ENCODE measurements around the gene PRRX2. TPM values are rescaled to one million over a fixed set of nuclear protein-coding genes. Genes with fewer than 3 reads are reported as not detected.

Gene PRRX2
- total and polyA plus RNA-seq, 4 donors = 0.03 to 0.08 TPM; not detected in 2

- WGBS = 73% methylated on average over 9 of the region's 9 CpGs
- Histone ChIP-seq H3K9me3 (ENCODE audit: control insufficient read depth in 4 of 4, low read length in 3 of 4) (no peaks in the 10 kb centered on the region), H3K4me3 (ENCODE audit: low read depth in 1 of 3, low read length in 3 of 3) (no peak overlapping the region), H3K27ac (ENCODE audit: low read depth in 1 of 2, low read length in 2 of 2) (no peak overlapping the region), H3K4me1 (ENCODE audit: control insufficient read depth in 4 of 4, insufficient read depth in 4 of 4, low read length in 3 of 4) (peaks cover 0 to 3% (median 0%) of the 10 kb centered on the region in 4 donors), H3K27me3 (ENCODE audit: control insufficient read depth in 4 of 4, insufficient read depth in 4 of 4, low read length in 3 of 4) (peaks cover 0 to 4% (median 0%) of the 10 kb centered on the region in 4 donors), H3K36me3 (ENCODE audit: control insufficient read depth in 4 of 4, insufficient read depth in 3 of 4, low read depth in 1 of 4, low read length in 3 of 4) (no peaks in the 10 kb centered on the region), H3K9ac (ENCODE audit: low read depth in 1 of 2, low read length in 2 of 2) (no peak overlapping the region)
- DNase-seq (ENCODE audit: low spot score) = no peak
- TF ChIP-seq, protein P1, sequence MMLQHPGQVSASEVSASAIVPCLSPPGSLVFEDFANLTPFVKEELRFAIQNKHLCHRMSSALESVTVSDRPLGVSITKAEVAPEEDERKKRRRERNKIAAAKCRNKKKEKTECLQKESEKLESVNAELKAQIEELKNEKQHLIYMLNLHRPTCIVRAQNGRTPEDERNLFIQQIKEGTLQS (IDR thresholded peaks at IDR 0.05) = no peak
- TF ChIP-seq FOXA1 (IDR thresholded peaks at IDR 0.05) (no peak), YY1 (IDR thresholded peaks at IDR 0.05) (no peak), FOXA2 (IDR thresholded peaks at IDR 0.05) (no peak), NR2F2 (IDR thresholded peaks at IDR 0.05) (no peak), HNF4G (IDR thresholded peaks at IDR 0.05) (no peak), SP1 (IDR thresholded peaks at IDR 0.05) (no peak), MAX (IDR thresholded peaks at IDR 0.05) (no peak), JUND (IDR thresholded peaks at IDR 0.05) (no peak), HNF4A (conservative IDR thresholded peaks at IDR 0.05) (no peak)
- TF ChIP-seq, protein P2, sequence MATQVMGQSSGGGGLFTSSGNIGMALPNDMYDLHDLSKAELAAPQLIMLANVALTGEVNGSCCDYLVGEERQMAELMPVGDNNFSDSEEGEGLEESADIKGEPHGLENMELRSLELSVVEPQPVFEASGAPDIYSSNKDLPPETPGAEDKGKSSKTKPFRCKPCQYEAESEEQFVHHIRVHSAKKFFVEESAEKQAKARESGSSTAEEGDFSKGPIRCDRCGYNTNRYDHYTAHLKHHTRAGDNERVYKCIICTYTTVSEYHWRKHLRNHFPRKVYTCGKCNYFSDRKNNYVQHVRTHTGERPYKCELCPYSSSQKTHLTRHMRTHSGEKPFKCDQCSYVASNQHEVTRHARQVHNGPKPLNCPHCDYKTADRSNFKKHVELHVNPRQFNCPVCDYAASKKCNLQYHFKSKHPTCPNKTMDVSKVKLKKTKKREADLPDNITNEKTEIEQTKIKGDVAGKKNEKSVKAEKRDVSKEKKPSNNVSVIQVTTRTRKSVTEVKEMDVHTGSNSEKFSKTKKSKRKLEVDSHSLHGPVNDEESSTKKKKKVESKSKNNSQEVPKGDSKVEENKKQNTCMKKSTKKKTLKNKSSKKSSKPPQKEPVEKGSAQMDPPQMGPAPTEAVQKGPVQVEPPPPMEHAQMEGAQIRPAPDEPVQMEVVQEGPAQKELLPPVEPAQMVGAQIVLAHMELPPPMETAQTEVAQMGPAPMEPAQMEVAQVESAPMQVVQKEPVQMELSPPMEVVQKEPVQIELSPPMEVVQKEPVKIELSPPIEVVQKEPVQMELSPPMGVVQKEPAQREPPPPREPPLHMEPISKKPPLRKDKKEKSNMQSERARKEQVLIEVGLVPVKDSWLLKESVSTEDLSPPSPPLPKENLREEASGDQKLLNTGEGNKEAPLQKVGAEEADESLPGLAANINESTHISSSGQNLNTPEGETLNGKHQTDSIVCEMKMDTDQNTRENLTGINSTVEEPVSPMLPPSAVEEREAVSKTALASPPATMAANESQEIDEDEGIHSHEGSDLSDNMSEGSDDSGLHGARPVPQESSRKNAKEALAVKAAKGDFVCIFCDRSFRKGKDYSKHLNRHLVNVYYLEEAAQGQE (IDR thresholded peaks at IDR 0.05) = no peak
Measured at GRCh38 chr9:129757045-129757444, 91.6 kb downstream of the PRRX2 start.

GRCh38 chr9:129759319-129759718, 93.9 kb downstream of the PRRX2 start:
- Histone ChIP-seq H3K27me3 (ENCODE audit: control insufficient read depth in 4 of 4, insufficient read depth in 4 of 4, low read length in 3 of 4) (peaks cover 0 to 4% (median 0%) of the 10 kb centered on the region in 4 donors), H3K9me3 (ENCODE audit: control insufficient read depth in 4 of 4, low read length in 3 of 4) (no peaks in the 10 kb centered on the region), H3K27ac (ENCODE audit: low read depth in 1 of 2, low read length in 2 of 2) (no peak overlapping the region), H3K4me3 (ENCODE audit: low read depth in 1 of 3, low read length in 3 of 3) (no peak overlapping the region), H3K36me3 (ENCODE audit: control insufficient read depth in 4 of 4, insufficient read depth in 3 of 4, low read depth in 1 of 4, low read length in 3 of 4) (no peaks in the 10 kb centered on the region), H3K4me1 (ENCODE audit: control insufficient read depth in 4 of 4, insufficient read depth in 4 of 4, low read length in 3 of 4) (peaks cover 0 to 3% (median 0%) of the 10 kb centered on the region in 4 donors), H3K9ac (ENCODE audit: low read depth in 1 of 2, low read length in 2 of 2) (no peak overlapping the region)
- TF ChIP-seq SP1 (IDR thresholded peaks at IDR 0.05) = no peak
- TF ChIP-seq JUND (IDR thresholded peaks at IDR 0.05) = no peak
- TF ChIP-seq RXRA (IDR thresholded peaks at IDR 0.05) = no peak
- no peak for TF ChIP-seq HNF4G (IDR thresholded peaks at IDR 0.05)
- TF ChIP-seq EGR1 (IDR thresholded peaks at IDR 0.05; ENCODE audit: low read depth in 2 of 2) = no peak
- no peak for TF ChIP-seq NR2F2 (IDR thresholded peaks at IDR 0.05)
- TF ChIP-seq, protein P1 (IDR thresholded peaks at IDR 0.05) = no peak
- TF ChIP-seq GABPA (IDR thresholded peaks at IDR 0.05 in 1 of 2, conservative IDR thresholded peaks at IDR 0.05 in 1 of 2) = no peak
- no peak for TF ChIP-seq CTCF (IDR thresholded peaks at IDR 0.05; ENCODE audit: low read depth, low read length, missing input control)
- TF ChIP-seq TAF1 (conservative IDR thresholded peaks at IDR 0.05) = no peak
- TF ChIP-seq, protein P2 (IDR thresholded peaks at IDR 0.05) = no peak
- no peak for TF ChIP-seq YY1 (IDR thresholded peaks at IDR 0.05)
- TF ChIP-seq RAD21 (IDR thresholded peaks at IDR 0.05) = no peak
- TF ChIP-seq FOXA2 (IDR thresholded peaks at IDR 0.05) = no peak
- TF ChIP-seq, protein P3, sequence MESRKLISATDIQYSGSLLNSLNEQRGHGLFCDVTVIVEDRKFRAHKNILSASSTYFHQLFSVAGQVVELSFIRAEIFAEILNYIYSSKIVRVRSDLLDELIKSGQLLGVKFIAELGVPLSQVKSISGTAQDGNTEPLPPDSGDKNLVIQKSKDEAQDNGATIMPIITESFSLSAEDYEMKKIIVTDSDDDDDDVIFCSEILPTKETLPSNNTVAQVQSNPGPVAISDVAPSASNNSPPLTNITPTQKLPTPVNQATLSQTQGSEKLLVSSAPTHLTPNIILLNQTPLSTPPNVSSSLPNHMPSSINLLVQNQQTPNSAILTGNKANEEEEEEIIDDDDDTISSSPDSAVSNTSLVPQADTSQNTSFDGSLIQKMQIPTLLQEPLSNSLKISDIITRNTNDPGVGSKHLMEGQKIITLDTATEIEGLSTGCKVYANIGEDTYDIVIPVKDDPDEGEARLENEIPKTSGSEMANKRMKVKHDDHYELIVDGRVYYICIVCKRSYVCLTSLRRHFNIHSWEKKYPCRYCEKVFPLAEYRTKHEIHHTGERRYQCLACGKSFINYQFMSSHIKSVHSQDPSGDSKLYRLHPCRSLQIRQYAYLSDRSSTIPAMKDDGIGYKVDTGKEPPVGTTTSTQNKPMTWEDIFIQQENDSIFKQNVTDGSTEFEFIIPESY (IDR thresholded peaks at IDR 0.05) = no peak
- TF ChIP-seq HNF4A (conservative IDR thresholded peaks at IDR 0.05) = no peak
- TF ChIP-seq MAX (IDR thresholded peaks at IDR 0.05) = no peak
- DNase-seq (ENCODE audit: low spot score) = no peak
- WGBS = 85% methylated on average over 4 of the region's 4 CpGs

Data from liver (tissue), 9 donors.